H9 (cell line): ENCODE data around the gene CDK15. TPM values are rescaled to one million over a fixed set of nuclear protein-coding genes. Genes with fewer than 3 reads are reported as not detected.
"Not testable (repeated sequence)": the region's sequence is repeated elsewhere in the genome, so short reads cannot be mapped to it uniquely, and the experiment has no call there.

ENCODE experiments used
- DNase-seq: peaks from one replicate; pipeline ENCODE4 v3.0.0-alpha.2; 2017
- H2AFZ ChIP-seq: one replicate; pipeline ENCODE4 v1.6.1; 2013; ENCODE audit warnings: mild to moderate bottlenecking, low read length, control low read depth, moderate library complexity
- H2AK5ac ChIP-seq: 2 replicates; pipeline ENCODE4 v1.6.1; 2013; ENCODE audit warnings: low read length, control low read depth, mixed read lengths; ENCODE audit not compliant: insufficient read length
- H2BK120ac ChIP-seq: one replicate; pipeline ENCODE4 v1.6.1; 2013; ENCODE audit warnings: low read depth, mild to moderate bottlenecking, low read length, control low read depth, inconsistent platforms; ENCODE audit not compliant: poor library complexity, severe bottlenecking
- H2BK12ac ChIP-seq: 2 replicates; pipeline ENCODE4 v1.6.1; 2013; ENCODE audit warnings: low read length, control low read depth, mixed read lengths, low read depth; ENCODE audit not compliant: insufficient read length
- H2BK15ac ChIP-seq: 2 replicates; pipeline ENCODE4 v1.6.1; 2013; ENCODE audit warnings: low read depth, low read length, control low read depth
- H2BK20ac ChIP-seq: one replicate; pipeline ENCODE4 v1.6.1; 2013; ENCODE audit warnings: low read depth, mild to moderate bottlenecking, low read length, control low read depth, inconsistent platforms; ENCODE audit not compliant: poor library complexity, severe bottlenecking
- H2BK5ac ChIP-seq: 2 replicates; pipeline ENCODE4 v1.6.1; 2013; ENCODE audit warnings: low read length, control low read depth, mixed read lengths; ENCODE audit not compliant: insufficient read length
- H3K14ac ChIP-seq: 2 replicates; pipeline ENCODE4 v1.6.1; 2013; ENCODE audit warnings: low read length, control low read depth; ENCODE audit not compliant: insufficient read depth
- H3K18ac ChIP-seq: 2 replicates; pipeline ENCODE4 v1.6.1; 2013; ENCODE audit warnings: low read depth, mild to moderate bottlenecking, mixed read lengths, low read length, control low read depth; ENCODE audit not compliant: insufficient read length
- H3K23ac ChIP-seq: 2 replicates; pipeline ENCODE4 v1.6.1; 2013; ENCODE audit warnings: low read length, control low read depth, mixed read lengths, low read depth; ENCODE audit not compliant: insufficient read length
- H3K23me2 ChIP-seq: 2 replicates; pipeline ENCODE4 v1.6.1; 2013; ENCODE audit warnings: low read depth, mild to moderate bottlenecking, mixed read lengths, low read length, control low read depth; ENCODE audit not compliant: insufficient read length, poor library complexity, severe bottlenecking
- H3K27ac ChIP-seq: 2 replicates; pipeline ENCODE4 v1.5.1; 2013; ENCODE audit warnings: low read length, control low read depth, mixed read lengths, low read depth; ENCODE audit not compliant: insufficient read length
- H3K27me3 ChIP-seq: 2 replicates; pipeline ENCODE4 v1.6.1; 2013; ENCODE audit warnings: low read length, control low read depth, inconsistent platforms; ENCODE audit not compliant: insufficient read depth
- H3K4ac ChIP-seq: 2 replicates; pipeline ENCODE4 v1.6.1; 2013; ENCODE audit warnings: low read depth, mild to moderate bottlenecking, control low read depth, inconsistent platforms, low read length, moderate library complexity
- H3K4me1 ChIP-seq: 2 replicates; pipeline ENCODE4 v1.6.1; 2013; ENCODE audit warnings: low read length, control low read depth, inconsistent platforms; ENCODE audit not compliant: insufficient read depth
- H3K4me2 ChIP-seq: 2 replicates; pipeline ENCODE4 v1.6.1; 2013; ENCODE audit warnings: low read length, control low read depth, mixed read lengths; ENCODE audit not compliant: insufficient read length, insufficient read depth
- H3K56ac ChIP-seq: 2 replicates; pipeline ENCODE4 v1.6.1; 2013; ENCODE audit warnings: low read depth, mild to moderate bottlenecking, mixed read lengths, low read length, control low read depth; ENCODE audit not compliant: insufficient read length
- H3K79me1 ChIP-seq: 2 replicates; pipeline ENCODE4 v1.6.1; 2013; ENCODE audit warnings: low read depth, mild to moderate bottlenecking, moderate library complexity, low read length, control low read depth, inconsistent platforms; ENCODE audit not compliant: insufficient read depth, poor library complexity, severe bottlenecking
- H3K79me2 ChIP-seq: 2 replicates; pipeline ENCODE4 v1.6.1; 2013; ENCODE audit warnings: low read length, control low read depth, inconsistent platforms; ENCODE audit not compliant: insufficient read depth
- H3K9ac ChIP-seq: 2 replicates; pipeline ENCODE4 v1.6.1; 2013; ENCODE audit warnings: low read length, control low read depth, mixed read lengths; ENCODE audit not compliant: insufficient read length; ENCODE audit errors: extremely low read depth
- H3K9me3 ChIP-seq: one replicate; pipeline ENCODE4 v1.6.1; 2013; ENCODE audit warnings: low read depth, low read length, inconsistent platforms; ENCODE audit not compliant: control insufficient read depth
- H3T11ph ChIP-seq: one replicate; pipeline ENCODE4 v1.6.1; 2013; ENCODE audit warnings: mild to moderate bottlenecking, low read length, control low read depth, inconsistent platforms
- H4K20me1 ChIP-seq: one replicate; pipeline ENCODE4 v1.6.1; 2013; ENCODE audit not compliant: control insufficient read depth, insufficient read length, insufficient read depth
- H4K5ac ChIP-seq: 2 replicates; pipeline ENCODE4 v1.6.1; 2013; ENCODE audit warnings: low read depth, mild to moderate bottlenecking, mixed read lengths, low read length, control low read depth; ENCODE audit not compliant: insufficient read length
- H4K8ac ChIP-seq: replicated peaks from 2 replicates; pipeline ENCODE4 v1.6.1; 2013; ENCODE audit warnings: low read length, control low read depth, mixed read lengths, low read depth; ENCODE audit not compliant: insufficient read length
- H4K91ac ChIP-seq: 2 replicates; pipeline ENCODE4 v1.6.1; 2013; ENCODE audit warnings: low read depth, mild to moderate bottlenecking, moderate library complexity, mixed read lengths, low read length, control low read depth; ENCODE audit not compliant: insufficient read length
- H3K27ac Mint-ChIP-seq, 3 experiments: 2 replicates in 2 of 3; 3 replicates in 1 of 3; pipeline ENCODE4 v1.8.0; 2020 to 2021; ENCODE audit warnings: mixed read lengths in 3 of 3, mild to moderate bottlenecking in 1 of 3, moderate library complexity in 1 of 3
- H3K27me3 Mint-ChIP-seq: 2 replicates; pipeline ENCODE4 v1.8.0; 2021; ENCODE audit warnings: low read depth, mild to moderate bottlenecking, moderate library complexity, mixed read lengths
- H3K36me3 Mint-ChIP-seq, 3 experiments: 2 replicates in 2 of 3; 3 replicates in 1 of 3; pipeline ENCODE4 v1.8.0; 2020 to 2021; ENCODE audit warnings: low read depth in 3 of 3, mixed read lengths in 3 of 3; ENCODE audit not compliant: insufficient read depth in 1 of 3
- H3K4me1 Mint-ChIP-seq, 2 experiments: 2 replicates each; pipeline ENCODE4 v1.8.0; 2020; ENCODE audit warnings: mixed read lengths in 2 of 2
- H3K4me3 Mint-ChIP-seq, 2 experiments: 2 replicates in 1 of 2; 3 replicates in 1 of 2; pipeline ENCODE4 v1.8.0; 2020 to 2021; ENCODE audit warnings: mild to moderate bottlenecking in 2 of 2, mixed read lengths in 2 of 2, moderate library complexity in 1 of 2
- H3K9me3 Mint-ChIP-seq, 2 experiments: 2 replicates in 1 of 2; 3 replicates in 1 of 2; pipeline ENCODE4 v1.8.0; 2020; ENCODE audit warnings: mild to moderate bottlenecking in 2 of 2, mixed read lengths in 2 of 2, moderate library complexity in 1 of 2
- CTCF ChIP-seq: fragments of 200-600 bp; sonication (generic); conservative IDR thresholded peaks from 3 replicates; pipeline ENCODE4 v1.8.0; 2021; ENCODE audit warnings: antibody characterized with exemption, mild to moderate bottlenecking
- WGBS: extraction: QIAGEN DNeasy Blood & Tissue Kit; methylation state at CpG from one replicate; pipeline ENCODE4 v1.1.7; 2013; ENCODE audit warnings: missing lambda C conversion rate, low lambda C conversion rate, mixed read lengths; ENCODE audit not compliant: insufficient read length; ENCODE audit errors: extremely low coverage; 5-methylcytosine and 5-hydroxymethylcytosine counted together
- total RNA-seq: library from RNA; stranded (reverse); gene quantifications from 2 replicates; pipeline ENCODE4 v1.2.1, GENCODE V29; 2021

Gene CDK15
- total RNA-seq, 1 experiment from 2014 or later, result not detected

GRCh38 chr2:201842131-201842860 lies 36.0 kb downstream of the CDK15 start:
- no peaks in the 10 kb centered on the region; the same call in 1 of the 2 replicates for H3K27me3 Mint-ChIP-seq
- peaks cover 4 to 24% (median 8%) of the 10 kb centered on the region in 3 experiments for H3K36me3 Mint-ChIP-seq
- no peak overlapping the region for H3T11ph ChIP-seq
- peaks cover 14 to 20% of the 10 kb centered on the region in 2 experiments for H3K9me3 Mint-ChIP-seq
- H4K20me1 ChIP-seq, result no peaks in the 10 kb centered on the region
- no peak overlapping the region for H3K4ac ChIP-seq
- no peaks in the 10 kb centered on the region for H3K79me2 ChIP-seq
- H3K23me2 ChIP-seq, result no peaks in the 10 kb centered on the region
- no peak overlapping the region for H4K91ac ChIP-seq
- WGBS, result no CpG with 5 or more reads among the region's 5 CpGs
- H3K4me2 ChIP-seq, result no peak overlapping the region
- peaks cover 17% of the 10 kb centered on the region in 2 experiments for H3K4me1 Mint-ChIP-seq
- no peaks in the 10 kb centered on the region for H3K4me1 ChIP-seq
- H3K4me3 Mint-ChIP-seq, result no peak overlapping the region
- H4K5ac ChIP-seq, result no peak overlapping the region
- no peak overlapping the region for H4K8ac ChIP-seq
- H3K27ac Mint-ChIP-seq, result no peak overlapping the region
- no peaks in the 10 kb centered on the region for H3K27me3 ChIP-seq
- no peaks in the 10 kb centered on the region for H3K79me1 ChIP-seq
- no peaks in the 10 kb centered on the region for H3K9me3 ChIP-seq
- H3K27ac ChIP-seq, result no peak overlapping the region
- H2BK5ac ChIP-seq, result no peak overlapping the region
- no peak overlapping the region for H2BK12ac ChIP-seq
- H2AFZ ChIP-seq, result peak overlapping the region; percentile 69
- H3K14ac ChIP-seq, result no peak overlapping the region
- no peak overlapping the region for H3K9ac ChIP-seq
- DNase-seq, result no peak
- H2AK5ac ChIP-seq, result no peak overlapping the region
- TF ChIP-seq CTCF, result no peak
- H3K23ac ChIP-seq, result no peak overlapping the region
- H2BK15ac ChIP-seq, result no peak overlapping the region
- H3K56ac ChIP-seq, result no peak overlapping the region
- H2BK120ac ChIP-seq, result no peak overlapping the region
- no peak overlapping the region for H3K18ac ChIP-seq
- H2BK20ac ChIP-seq, result no peak overlapping the region

- not testable (repeated sequence) for H3K79me1 ChIP-seq, H3T11ph ChIP-seq, H3K4me1 ChIP-seq, H3K9ac ChIP-seq, H2BK20ac ChIP-seq, H2AFZ ChIP-seq, H3K27me3 ChIP-seq, H3K27me3 Mint-ChIP-seq, H2BK15ac ChIP-seq, H3K4me2 ChIP-seq, H3K4me3 Mint-ChIP-seq, H3K9me3 ChIP-seq, H3K23me2 ChIP-seq, H4K20me1 ChIP-seq, H2BK12ac ChIP-seq, H3K56ac ChIP-seq, H4K8ac ChIP-seq, H3K27ac ChIP-seq, H2AK5ac ChIP-seq, H3K18ac ChIP-seq, H4K91ac ChIP-seq, H3K14ac ChIP-seq, H3K27ac Mint-ChIP-seq, H3K4ac ChIP-seq, H2BK5ac ChIP-seq, DNase-seq, H2BK120ac ChIP-seq, H4K5ac ChIP-seq, H3K23ac ChIP-seq, H3K79me2 ChIP-seq
- Mint-ChIP-seq H3K36me3 (peaks cover 4 to 12% (median 8%) of the 10 kb centered on the region in 3 experiments), H3K9me3 (peaks cover 12 to 13% of the 10 kb centered on the region in 2 experiments), H3K4me1 (peaks cover 17% of the 10 kb centered on the region in 2 experiments)
- whole genome bisulfite sequencing, result no CpG with 5 or more reads among the region's 2 CpGs
Observed at GRCh38 chr2:201844922-201845321, 38.6 kb downstream of the CDK15 start.
